Kidney capillary endothelial cell (primary cell): Measurements from ENCODE around the gene RASGRP3.

Source experiments
- DNase-seq: peaks from one replicate; pipeline ENCODE4 v3.0.0-alpha.2; 2018; ENCODE audit warnings: low spot score

RASGRP3 gene

GRCh38 chr2:33492399-33493134, 16.1 kb downstream of the RASGRP3 start:
- no peak for DNase-seq

- DNase-seq = peak; percentile 72
These were observed 17.8 kb downstream of the RASGRP3 start for GRCh38 chr2:33494155-33494779.

- no peak for DNase-seq
These were observed 18.6 kb downstream of the RASGRP3 start for GRCh38 chr2:33494877-33495641.

GRCh38 chr2:33495683-33496082, 19.2 kb downstream of the RASGRP3 start:
- no peak for DNase-seq

- DNase-seq = no peak
These were observed 19.7 kb downstream of the RASGRP3 start for GRCh38 chr2:33496150-33496549.

GRCh38 chr2:33496726-33497125, 20.3 kb downstream of the RASGRP3 start:
- DNase-seq = no peak

- DNase-seq = no peak
These were observed 20.8 kb downstream of the RASGRP3 start for GRCh38 chr2:33497221-33497650.

GRCh38 chr2:33498291-33498956, 22.0 kb downstream of the RASGRP3 start:
- DNase-seq = no peak

GRCh38 chr2:33500177-33500576, 23.7 kb downstream of the RASGRP3 start:
- DNase-seq = no peak

- no peak for DNase-seq
These were observed 25.6 kb downstream of the RASGRP3 start for GRCh38 chr2:33502025-33502424.

- no peak for DNase-seq
These were observed 26.6 kb downstream of the RASGRP3 start for GRCh38 chr2:33503002-33503401.

GRCh38 chr2:33505966-33506365, 29.5 kb downstream of the RASGRP3 start:
- no peak for DNase-seq

- DNase-seq = no peak
These were observed 33.6 kb downstream of the RASGRP3 start for GRCh38 chr2:33509908-33510585.

GRCh38 chr2:33510586-33510968, 34.1 kb downstream of the RASGRP3 start:
- DNase-seq = no peak

- no peak for DNase-seq
These were observed 34.7 kb downstream of the RASGRP3 start for GRCh38 chr2:33511141-33511540.

- DNase-seq = no peak
These were observed 35.7 kb downstream of the RASGRP3 start for GRCh38 chr2:33512112-33512511.

- DNase-seq = no peak
These were observed 37.0 kb downstream of the RASGRP3 start for GRCh38 chr2:33513480-33513879.

GRCh38 chr2:33516456-33516995, 40.1 kb downstream of the RASGRP3 start:
- no peak for DNase-seq

GRCh38 chr2:33518200-33518599, 41.8 kb downstream of the RASGRP3 start:
- no peak for DNase-seq

GRCh38 chr2:33518929-33519328, 42.5 kb downstream of the RASGRP3 start:
- no peak for DNase-seq

- DNase-seq = no peak
These were observed 45.4 kb downstream of the RASGRP3 start for GRCh38 chr2:33521791-33522281.
